HG02571 (cell line): Measurements from ENCODE around the gene RAD50.

ENCODE experiments used
- ATAC-seq: cut with Tn5 transposase; IDR thresholded peaks from one replicate; pipeline ENCODE4 v1.9.1; 2021; ENCODE audit warnings: mild to moderate bottlenecking, moderate library complexity; ENCODE audit not compliant: unreplicated experiment

The RAD50 gene

GRCh38 chr5:132659598-132660493 is 103.1 kb downstream of the RAD50 start:
- ATAC-seq: no peak

DNA sequence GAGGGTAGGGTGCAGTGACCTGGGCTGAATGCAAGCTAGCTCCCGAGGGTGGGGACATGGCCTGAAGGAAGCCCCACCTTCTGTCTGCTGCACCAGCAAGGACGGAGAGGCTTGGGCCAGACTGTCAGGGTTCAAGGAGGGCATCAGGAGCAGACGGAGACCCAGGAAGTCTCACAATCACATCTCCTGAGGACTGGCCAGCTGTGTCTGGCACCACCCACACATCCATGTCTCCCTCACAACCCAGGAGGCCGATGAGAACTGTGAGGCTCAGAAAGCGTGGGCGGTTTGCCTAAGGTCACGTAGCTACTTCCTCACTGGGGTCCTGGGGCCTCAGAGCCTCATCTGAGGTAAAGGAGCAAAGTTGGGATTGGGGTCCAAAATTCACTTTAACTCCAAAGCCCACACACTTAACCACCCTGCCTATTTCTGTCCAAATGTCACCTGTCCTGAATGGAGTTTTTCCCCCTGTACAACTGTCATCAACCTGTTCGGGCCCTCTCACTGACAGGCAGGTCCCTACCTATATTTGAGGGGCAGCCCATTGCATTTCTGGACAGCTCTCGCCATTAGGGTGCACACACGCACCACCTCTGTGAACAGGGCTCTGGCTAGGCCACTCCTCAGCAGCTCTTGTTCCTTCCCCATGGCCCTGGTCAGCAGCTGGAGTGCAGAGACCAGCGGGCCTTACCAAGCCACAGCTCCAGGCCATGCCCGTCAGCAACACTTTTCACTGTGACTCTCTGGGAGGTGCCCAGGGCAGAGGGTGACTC is 104.6 kb downstream of the RAD50 start:
- no peak for ATAC-seq

DNA sequence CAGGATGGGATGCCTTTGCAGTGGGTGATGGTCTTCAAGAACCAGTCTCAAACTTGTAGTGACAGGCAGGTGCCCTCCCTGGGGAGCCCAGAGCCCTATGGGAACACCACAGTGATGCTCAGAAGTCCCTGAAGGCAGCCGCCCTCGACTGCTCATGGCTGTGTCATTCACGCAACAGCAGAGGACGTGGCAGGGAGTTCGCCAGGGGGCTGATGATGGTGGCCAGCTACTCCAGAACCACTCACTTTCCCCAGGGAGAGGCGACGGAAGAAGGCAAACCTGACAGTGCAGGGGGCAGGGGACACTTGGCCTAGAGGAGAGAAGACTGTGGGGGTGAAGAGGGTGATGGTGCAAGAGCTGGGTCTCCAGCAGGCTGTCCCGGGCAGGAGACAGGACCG is 105.2 kb downstream of the RAD50 start:
- no peak for ATAC-seq

GRCh38 chr5:132662925-132663770 is 106.4 kb downstream of the RAD50 start:
- peak; percentile 47 for ATAC-seq

- peak; percentile 59 for ATAC-seq
Measured at GRCh38 chr5:132663771-132664695, 107.3 kb downstream of the RAD50 start.

DNA sequence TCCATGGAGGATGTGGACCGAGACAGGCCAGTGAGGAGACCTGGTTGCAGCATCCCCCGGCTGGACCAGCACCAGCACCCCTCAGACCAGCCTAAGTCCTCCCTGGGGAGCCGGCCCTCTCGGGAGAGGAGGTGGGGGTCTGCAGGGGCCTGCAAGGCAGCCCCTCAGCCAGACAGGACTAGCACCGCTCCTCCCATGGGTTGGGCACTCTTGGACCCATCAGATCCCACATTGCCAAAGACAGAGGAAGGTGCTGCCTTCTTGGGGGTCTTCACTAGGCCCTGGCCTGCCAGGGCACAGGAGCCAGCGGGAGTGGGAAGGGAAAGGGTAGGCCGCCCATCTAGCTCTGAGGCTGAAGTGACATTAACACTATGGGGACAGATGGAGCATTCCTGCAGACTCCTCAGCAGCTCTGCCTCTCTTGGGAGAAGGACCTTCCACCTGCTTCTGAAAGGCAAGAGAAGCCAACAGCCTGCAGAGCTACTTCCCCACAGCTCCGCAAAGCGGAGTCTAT is 108.0 kb downstream of the RAD50 start:
- ATAC-seq: no peak

- ATAC-seq: no peak
Measured at GRCh38 chr5:132665574-132666080, 108.8 kb downstream of the RAD50 start.

- no peak for ATAC-seq
Measured at GRCh38 chr5:132666310-132667123, 109.7 kb downstream of the RAD50 start.

- no peak for ATAC-seq
Measured at GRCh38 chr5:132667309-132667708, 110.5 kb downstream of the RAD50 start.

- no peak for ATAC-seq
Measured at GRCh38 chr5:132667761-132668705, 111.3 kb downstream of the RAD50 start.

GRCh38 chr5:132668706-132669454 is 112.1 kb downstream of the RAD50 start:
- no peak for ATAC-seq

- no peak for ATAC-seq
Measured at GRCh38 chr5:132669455-132669820, 112.7 kb downstream of the RAD50 start.

DNA sequence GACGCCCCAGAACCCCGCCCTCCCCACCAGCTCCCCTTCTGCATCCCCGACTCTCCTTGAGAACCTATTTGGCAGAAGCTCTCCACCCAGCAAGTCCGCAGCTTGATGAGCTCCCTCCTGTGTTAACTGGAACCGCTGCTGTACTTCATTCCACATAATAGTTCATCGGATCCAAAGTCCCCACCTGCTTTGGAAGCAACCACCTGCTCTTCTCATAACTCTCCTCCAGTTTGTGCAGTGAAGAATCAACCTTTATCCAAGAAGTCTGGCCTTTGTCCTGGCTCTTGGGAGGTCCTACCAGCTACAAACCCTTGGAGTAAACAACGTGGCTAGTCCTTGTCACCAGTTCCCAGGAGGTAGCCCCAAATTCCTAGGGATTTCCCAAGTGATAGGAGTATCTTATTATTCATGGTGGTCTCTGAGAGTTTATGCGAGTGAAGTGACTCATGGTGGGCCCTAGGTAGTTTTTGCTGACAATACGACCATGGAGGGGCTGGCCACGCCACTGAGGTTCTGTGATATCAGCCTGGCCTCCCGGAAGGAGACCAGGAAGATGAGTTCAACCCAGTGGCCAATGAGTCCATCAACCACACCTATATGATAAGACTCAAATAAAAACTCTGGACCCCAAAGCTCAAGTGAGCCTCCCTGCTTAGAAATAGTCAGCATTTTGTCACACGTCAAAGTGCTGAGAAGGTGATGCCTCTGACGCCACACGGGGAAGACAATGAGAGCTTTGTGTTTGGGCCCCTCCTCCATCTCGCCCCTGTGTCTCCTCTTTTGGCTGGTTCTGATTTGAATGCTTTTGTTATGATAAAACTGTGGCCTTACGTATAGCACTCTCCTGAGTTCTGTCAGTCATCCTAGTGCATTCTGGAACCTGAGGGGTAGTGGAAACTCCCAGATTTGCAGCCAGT is 113.4 kb downstream of the RAD50 start:
- ATAC-seq: no peak

DNA sequence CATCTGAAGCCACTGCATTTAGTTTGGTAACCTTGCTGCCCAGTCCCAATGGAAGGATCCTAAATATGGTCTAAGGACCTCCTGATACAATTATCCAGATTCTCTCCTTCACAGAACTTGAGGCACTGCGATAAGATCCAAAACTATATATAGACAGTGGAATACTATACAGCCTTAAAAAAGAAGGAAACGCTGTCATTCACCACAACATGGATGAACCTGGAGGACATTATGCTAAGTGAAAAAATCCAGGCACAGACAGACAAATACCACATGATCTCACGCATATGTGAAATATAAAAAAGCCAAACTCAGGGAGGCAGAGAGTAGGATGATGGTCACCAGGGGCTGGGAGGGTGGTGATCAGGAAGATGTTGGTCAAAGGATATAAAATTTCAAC is 114.2 kb downstream of the RAD50 start:
- ATAC-seq: no peak

- ATAC-seq: no peak
Measured at GRCh38 chr5:132673488-132673887, 116.7 kb downstream of the RAD50 start.
